K562 (cell line): Measurements from ENCODE around the gene INO80D.
"Not testable (repeated sequence)": the region's sequence is repeated elsewhere in the genome, so short reads cannot be mapped to it uniquely, and the experiment has no call there.

ENCODE experiments used
- BMI1 ChIP-seq: fragments of 150-350 bp; IDR thresholded peaks from 2 replicates; pipeline ENCODE4 v1.6.1; 2014; ENCODE audit warnings: low read length
- CREM ChIP-seq: IDR thresholded peaks from 2 replicates; pipeline ENCODE4 v1.6.1; 2014; ENCODE audit warnings: antibody characterized with exemption, low read depth
- ELF4 ChIP-seq: fragments of 450-650 bp; formaldehyde crosslinking; IDR thresholded peaks from 2 replicates; pipeline ENCODE4 v1.4.0; 2022; ENCODE audit warnings: missing genetic modification characterization
- ESRRA ChIP-seq: fragments of 450-650 bp; IDR thresholded peaks from 2 replicates; pipeline ENCODE4 v1.6.1; 2014; ENCODE audit warnings: low read depth, mild to moderate bottlenecking, moderate library complexity, borderline replicate concordance
- KAT8 ChIP-seq: fragments of 450-650 bp; IDR thresholded peaks from 2 replicates; pipeline ENCODE4 v1.6.1; 2016; ENCODE audit warnings: low read depth, mild to moderate bottlenecking
- MAX ChIP-seq: sonication (generic); formaldehyde crosslinking; IDR thresholded peaks from 2 replicates; pipeline ENCODE4 v1.9.0; 2022; ENCODE audit warnings: mild to moderate bottlenecking, missing genetic modification reagents
- POLR2A ChIP-seq: fragments of 450-650 bp; conservative IDR thresholded peaks from 2 replicates; pipeline ENCODE4 v1.6.1; 2016
- USF2 ChIP-seq: sonication (generic); formaldehyde crosslinking; IDR thresholded peaks from 2 replicates; pipeline ENCODE4 v1.5.0; 2020; ENCODE audit warnings: missing genetic modification reagents
- ZEB2 ChIP-seq: fragments of 450-650 bp; IDR thresholded peaks from 2 replicates; pipeline ENCODE4 v1.6.1; 2016
- ZNF184 ChIP-seq: sonication (generic); formaldehyde crosslinking; IDR thresholded peaks from 2 replicates; pipeline ENCODE4 v1.5.0; 2020; ENCODE audit warnings: missing genetic modification reagents
- ZNF274 ChIP-seq: IDR thresholded peaks from 2 replicates; pipeline ENCODE4 v1.6.1; 2011; ENCODE audit warnings: low read depth, mild to moderate bottlenecking, low read length, moderate library complexity, borderline replicate concordance
- TF ChIP-seq, protein P1 (sequence below), 3 experiments: IDR thresholded peaks in 2 of 3; conservative IDR thresholded peaks in 1 of 3; 2 replicates each; pipeline ENCODE4 v1.5.1; 2011 to 2012; ENCODE audit warnings: low read length in 3 of 3, mild to moderate bottlenecking in 3 of 3, control low read depth in 2 of 3, improper control_type of control experiment in 1 of 3, inconsistent platforms in 1 of 3, low read depth in 1 of 3, mixed read lengths in 1 of 3, moderate library complexity in 1 of 3; ENCODE audit not compliant: insufficient read depth in 2 of 3

DNA sequence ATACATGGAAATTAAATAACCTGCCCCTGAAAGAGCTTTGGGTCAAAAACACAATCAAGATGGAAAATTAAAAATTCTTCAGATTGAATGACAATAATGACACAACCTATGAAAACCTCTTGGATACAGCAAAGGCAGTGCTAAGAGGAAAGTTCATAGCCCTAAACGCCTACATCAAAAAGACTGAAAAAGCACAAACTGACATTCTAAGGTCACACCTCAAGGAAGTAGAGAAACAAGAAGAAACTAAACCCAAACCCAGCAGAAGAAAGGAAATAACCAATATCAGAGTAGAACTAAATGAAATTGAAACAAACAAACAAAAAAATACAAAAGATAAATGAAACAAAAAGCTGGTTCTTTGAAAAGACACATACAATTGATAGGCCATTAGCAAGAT, 52.5 kb downstream of the INO80D start:
- not testable (repeated sequence) for TF ChIP-seq MAX; USF2 (CRISPR knock-in tag); ELF4; ESRRA; BMI1; CREM; ZNF184 (CRISPR knock-in tag); POLR2A; KAT8; ZNF274; ZEB2
- TF ChIP-seq, protein P1, sequence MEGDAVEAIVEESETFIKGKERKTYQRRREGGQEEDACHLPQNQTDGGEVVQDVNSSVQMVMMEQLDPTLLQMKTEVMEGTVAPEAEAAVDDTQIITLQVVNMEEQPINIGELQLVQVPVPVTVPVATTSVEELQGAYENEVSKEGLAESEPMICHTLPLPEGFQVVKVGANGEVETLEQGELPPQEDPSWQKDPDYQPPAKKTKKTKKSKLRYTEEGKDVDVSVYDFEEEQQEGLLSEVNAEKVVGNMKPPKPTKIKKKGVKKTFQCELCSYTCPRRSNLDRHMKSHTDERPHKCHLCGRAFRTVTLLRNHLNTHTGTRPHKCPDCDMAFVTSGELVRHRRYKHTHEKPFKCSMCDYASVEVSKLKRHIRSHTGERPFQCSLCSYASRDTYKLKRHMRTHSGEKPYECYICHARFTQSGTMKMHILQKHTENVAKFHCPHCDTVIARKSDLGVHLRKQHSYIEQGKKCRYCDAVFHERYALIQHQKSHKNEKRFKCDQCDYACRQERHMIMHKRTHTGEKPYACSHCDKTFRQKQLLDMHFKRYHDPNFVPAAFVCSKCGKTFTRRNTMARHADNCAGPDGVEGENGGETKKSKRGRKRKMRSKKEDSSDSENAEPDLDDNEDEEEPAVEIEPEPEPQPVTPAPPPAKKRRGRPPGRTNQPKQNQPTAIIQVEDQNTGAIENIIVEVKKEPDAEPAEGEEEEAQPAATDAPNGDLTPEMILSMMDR (IDR thresholded peaks at IDR 0.05 in 2 of 3, conservative IDR thresholded peaks at IDR 0.05 in 1 of 3; ENCODE audit: insufficient read depth in 2 of 3, low read depth in 1 of 3, low read length in 3 of 3), result not testable (repeated sequence)
